Progenitor cell of endocrine pancreas (in vitro differentiated cells): ENCODE results near the gene SMAD2. TPM values are rescaled to one million over a fixed set of nuclear protein-coding genes. Genes with fewer than 3 reads are reported as not detected.

ENCODE experiments used
- DNase-seq: peaks from one replicate; pipeline ENCODE4 v3.0.0; 2021; ENCODE audit warnings: low spot score; ENCODE audit not compliant: unreplicated experiment
- H3K27ac Mint-ChIP-seq: 2 replicates; pipeline ENCODE4 v1.8.0; 2021; ENCODE audit warnings: mild to moderate bottlenecking, moderate library complexity, mixed read lengths
- H3K27me3 Mint-ChIP-seq: 2 replicates; pipeline ENCODE4 v1.8.0; 2021; ENCODE audit warnings: mixed read lengths
- H3K36me3 Mint-ChIP-seq: 2 replicates; pipeline ENCODE4 v1.8.0; 2022; ENCODE audit warnings: mixed read lengths; ENCODE audit not compliant: insufficient read depth
- H3K4me1 Mint-ChIP-seq: 2 replicates; pipeline ENCODE4 v1.8.0; 2021; ENCODE audit warnings: low read depth, mixed read lengths
- H3K4me3 Mint-ChIP-seq: 2 replicates; pipeline ENCODE4 v1.8.0; 2021; ENCODE audit warnings: low read depth, mild to moderate bottlenecking, moderate library complexity, mixed read lengths
- H3K9me3 Mint-ChIP-seq: 2 replicates; pipeline ENCODE4 v1.8.0; 2021; ENCODE audit warnings: low read depth, mixed read lengths
- CTCF ChIP-seq: fragments of 200-600 bp; sonication (generic); IDR thresholded peaks from one replicate; pipeline ENCODE4 v1.5.0; 2021; ENCODE audit warnings: antibody characterized with exemption, mild to moderate bottlenecking; ENCODE audit not compliant: unreplicated experiment
- total RNA-seq: library from RNA; stranded (reverse); gene quantifications from 2 replicates; pipeline ENCODE4 v1.2.1, GENCODE V29; 2021

SMAD2 gene
- total RNA-seq, 1 donor from 2014 or later: 140 TPM

GRCh38 chr18:47868744-47869143 lies 61.7 kb downstream of the SMAD2 start:
- H3K9me3 Mint-ChIP-seq: no peaks in the 10 kb centered on the region
- TF ChIP-seq CTCF: no peak
- no peak for DNase-seq
- H3K4me3 Mint-ChIP-seq: no peak overlapping the region
- H3K4me1 Mint-ChIP-seq: peaks cover 4% of the 10 kb centered on the region
- H3K27ac Mint-ChIP-seq: no peak overlapping the region
- peaks cover 13% of the 10 kb centered on the region for H3K36me3 Mint-ChIP-seq
- H3K27me3 Mint-ChIP-seq: no peaks in the 10 kb centered on the region

GRCh38 chr18:47865183-47865582 lies 65.3 kb downstream of the SMAD2 start:
- H3K27ac Mint-ChIP-seq: no peak overlapping the region
- H3K36me3 Mint-ChIP-seq: peaks cover 34% of the 10 kb centered on the region
- no peak overlapping the region for H3K4me3 Mint-ChIP-seq
- no peaks in the 10 kb centered on the region for H3K4me1 Mint-ChIP-seq
- H3K9me3 Mint-ChIP-seq: no peaks in the 10 kb centered on the region
- H3K27me3 Mint-ChIP-seq: no peaks in the 10 kb centered on the region
- DNase-seq: no peak
- TF ChIP-seq CTCF: no peak

GRCh38 chr18:47863041-47863440 lies 67.4 kb downstream of the SMAD2 start:
- Mint-ChIP-seq H3K9me3 (peaks cover 14% of the 10 kb centered on the region), H3K4me3 (no peak overlapping the region), H3K36me3 (peaks cover 48% of the 10 kb centered on the region), H3K27ac (no peak overlapping the region), H3K27me3 (no peaks in the 10 kb centered on the region), H3K4me1 (no peaks in the 10 kb centered on the region)
- no peak for TF ChIP-seq CTCF
- DNase-seq: no peak

- peaks cover 67% of the 10 kb centered on the region for H3K36me3 Mint-ChIP-seq
- no peaks in the 10 kb centered on the region for H3K4me1 Mint-ChIP-seq
Measured at GRCh38 chr18:47858607-47859006, 71.9 kb downstream of the SMAD2 start.

GRCh38 chr18:47847635-47848034 lies 82.8 kb downstream of the SMAD2 start:
- peaks cover 21% of the 10 kb centered on the region for H3K36me3 Mint-ChIP-seq

More at GRCh38 chr18:47858607-47859006, 71.9 kb downstream of the SMAD2 start:
- DNase-seq: no peak
- Mint-ChIP-seq H3K27ac (no peak overlapping the region), H3K27me3 (no peaks in the 10 kb centered on the region), H3K9me3 (peaks cover 23% of the 10 kb centered on the region), H3K4me3 (no peak overlapping the region)
- no peak for TF ChIP-seq CTCF

More at GRCh38 chr18:47847635-47848034, 82.8 kb downstream of the SMAD2 start:
- DNase-seq: no peak
- TF ChIP-seq CTCF: no peak
- no peak overlapping the region for H3K27ac Mint-ChIP-seq
- no peaks in the 10 kb centered on the region for H3K27me3 Mint-ChIP-seq
- no peak overlapping the region for H3K4me3 Mint-ChIP-seq
- H3K4me1 Mint-ChIP-seq: no peaks in the 10 kb centered on the region
- H3K9me3 Mint-ChIP-seq: no peaks in the 10 kb centered on the region
